Lower lobe of right lung (tissue), 2 donors: ENCODE measurements around the gene FBLIM1. TPM values are rescaled to one million over a fixed set of nuclear protein-coding genes. Genes with fewer than 3 reads are reported as not detected.
"Not testable (repeated sequence)": the region's sequence is repeated elsewhere in the genome, so short reads cannot be mapped to it uniquely, and the experiment has no call there.

Experiments used
- ATAC-seq, 2 donors: fragments of 200-7000 bp; cut with Tn5 transposase; one replicate each; pipeline ENCODE4 v1.9.1; 2020 to 2022; ENCODE audit warnings: mild to moderate bottlenecking in 2 of 2, moderate library complexity in 2 of 2
- DNase-seq: peaks from one replicate; pipeline ENCODE4 v3.0.0-alpha.2; 2020
- H3K27ac ChIP-seq: fragments of 200-600 bp; one replicate; pipeline ENCODE4 v1.8.0; 2022
- H3K27me3 ChIP-seq: fragments of 200-600 bp; one replicate; pipeline ENCODE4 v1.8.0; 2022; ENCODE audit warnings: low read depth
- H3K36me3 ChIP-seq: fragments of 200-600 bp; one replicate; pipeline ENCODE4 v1.8.0; 2022; ENCODE audit warnings: mild to moderate bottlenecking
- H3K4me1 ChIP-seq: fragments of 200-600 bp; one replicate; pipeline ENCODE4 v1.8.0; 2022
- H3K4me3 ChIP-seq: fragments of 200-600 bp; one replicate; pipeline ENCODE4 v1.8.0; 2022; ENCODE audit warnings: mild to moderate bottlenecking
- H3K9me3 ChIP-seq: fragments of 200-600 bp; one replicate; pipeline ENCODE4 v1.8.0; 2022
- intact Hi-C: fragments of 100-400 bp; cut with DNase I; formaldehyde crosslinking; loops from one replicate; pipeline ENCODE4 v1.11.0; 2022
- total RNA-seq: library from RNA; stranded (reverse); fragmentation: NEBNext Ultra II Directional; extraction: Animal tissue kit (Norgen Biotek cat#: 25700); gene quantifications from one replicate; pipeline ENCODE4 v1.2.1, GENCODE V29; 2021
- TF ChIP-seq, protein P1 (sequence below): fragments of 200-600 bp; IDR thresholded peaks from one replicate; pipeline ENCODE4 v1.8.0; 2022; ENCODE audit warnings: antibody characterized with exemption, mild to moderate bottlenecking
- donor health status: DM: no; HTN: yes; CAD: no; lungs with severe emphysema.

Gene FBLIM1
- total RNA-seq, 1 donor from 2014 or later = 20.1 TPM

DNA sequence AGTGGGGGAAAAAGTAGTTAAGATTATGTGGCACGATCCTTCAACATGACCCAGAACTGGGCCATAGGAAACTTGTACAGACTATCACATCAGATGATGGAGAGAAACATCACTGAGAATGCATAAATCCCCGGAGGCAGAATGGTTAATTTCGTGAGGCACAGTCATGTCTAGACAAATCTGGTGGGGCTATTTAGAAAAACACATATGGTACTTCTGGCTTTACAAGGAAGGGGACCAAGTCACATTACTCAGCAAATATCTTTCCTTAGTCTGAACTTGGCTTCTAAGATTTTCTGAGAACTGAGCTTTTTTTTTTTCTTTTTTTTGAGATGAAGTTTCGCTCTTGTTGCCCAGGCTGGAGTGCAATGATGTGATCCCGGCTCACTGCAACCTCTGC lies 58.1 kb downstream of the FBLIM1 start:
- intact Hi-C loops = loop anchor here (10.0 kb wide), 1 partner anchor 178 kb away; no protein-coding TSS in a partner anchor
- Histone ChIP-seq H3K4me3 (no peak overlapping the region), H3K36me3 (no peaks in the 10 kb centered on the region), H3K27me3 (no peaks in the 10 kb centered on the region), H3K27ac (no peak overlapping the region), H3K4me1 (peaks cover 8% of the 10 kb centered on the region), H3K9me3 (no peaks in the 10 kb centered on the region)
- TF ChIP-seq, protein P1, sequence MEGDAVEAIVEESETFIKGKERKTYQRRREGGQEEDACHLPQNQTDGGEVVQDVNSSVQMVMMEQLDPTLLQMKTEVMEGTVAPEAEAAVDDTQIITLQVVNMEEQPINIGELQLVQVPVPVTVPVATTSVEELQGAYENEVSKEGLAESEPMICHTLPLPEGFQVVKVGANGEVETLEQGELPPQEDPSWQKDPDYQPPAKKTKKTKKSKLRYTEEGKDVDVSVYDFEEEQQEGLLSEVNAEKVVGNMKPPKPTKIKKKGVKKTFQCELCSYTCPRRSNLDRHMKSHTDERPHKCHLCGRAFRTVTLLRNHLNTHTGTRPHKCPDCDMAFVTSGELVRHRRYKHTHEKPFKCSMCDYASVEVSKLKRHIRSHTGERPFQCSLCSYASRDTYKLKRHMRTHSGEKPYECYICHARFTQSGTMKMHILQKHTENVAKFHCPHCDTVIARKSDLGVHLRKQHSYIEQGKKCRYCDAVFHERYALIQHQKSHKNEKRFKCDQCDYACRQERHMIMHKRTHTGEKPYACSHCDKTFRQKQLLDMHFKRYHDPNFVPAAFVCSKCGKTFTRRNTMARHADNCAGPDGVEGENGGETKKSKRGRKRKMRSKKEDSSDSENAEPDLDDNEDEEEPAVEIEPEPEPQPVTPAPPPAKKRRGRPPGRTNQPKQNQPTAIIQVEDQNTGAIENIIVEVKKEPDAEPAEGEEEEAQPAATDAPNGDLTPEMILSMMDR = no peak
- DNase-seq = no peak
- ATAC-seq = no peak

GRCh38 chr1:15820478-15820877 lies 61.9 kb downstream of the FBLIM1 start:
- DNase-seq = no peak

DNA sequence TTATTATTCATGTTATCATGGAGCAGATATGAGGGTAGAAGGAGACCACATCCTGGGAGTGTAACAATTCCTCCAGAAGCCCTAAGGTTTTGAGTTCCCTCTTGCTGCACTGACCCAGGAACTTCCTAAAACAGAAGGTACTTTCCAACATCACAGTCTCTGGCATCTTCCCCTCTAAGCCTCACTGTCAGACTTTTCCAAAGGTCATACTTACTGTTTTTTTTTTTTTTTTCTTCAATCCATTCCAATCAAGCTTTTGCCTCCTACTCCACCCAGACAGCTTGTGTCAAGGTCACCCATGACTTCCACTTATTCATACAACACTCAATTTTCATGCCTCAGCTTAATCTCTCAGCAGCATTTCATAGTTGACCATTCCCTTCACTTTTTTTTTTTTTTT lies 67.2 kb downstream of the FBLIM1 start:
- Histone ChIP-seq H3K4me3 (no peak overlapping the region), H3K27me3 (no peaks in the 10 kb centered on the region), H3K27ac (no peak overlapping the region), H3K36me3 (no peaks in the 10 kb centered on the region), H3K4me1 (peaks cover 20% of the 10 kb centered on the region), H3K9me3 (no peaks in the 10 kb centered on the region)
- intact Hi-C loops = no loop called here
- ATAC-seq (peak in 1 of 2 donors; percentile 64), DNase-seq (no peak)
- TF ChIP-seq, protein P1 = no peak

More at GRCh38 chr1:15820478-15820877, 61.9 kb downstream of the FBLIM1 start:
- no peaks in the 10 kb centered on the region for H3K36me3 ChIP-seq
- no peak overlapping the region for H3K27ac ChIP-seq
- H3K4me3 ChIP-seq = no peak overlapping the region
- intact Hi-C loops = no loop called here
- no peaks in the 10 kb centered on the region for H3K27me3 ChIP-seq
- H3K4me1 ChIP-seq = peaks cover 5% of the 10 kb centered on the region
- H3K9me3 ChIP-seq = no peaks in the 10 kb centered on the region
- TF ChIP-seq, protein P1 = no peak
- ATAC-seq = no peak

DNA sequence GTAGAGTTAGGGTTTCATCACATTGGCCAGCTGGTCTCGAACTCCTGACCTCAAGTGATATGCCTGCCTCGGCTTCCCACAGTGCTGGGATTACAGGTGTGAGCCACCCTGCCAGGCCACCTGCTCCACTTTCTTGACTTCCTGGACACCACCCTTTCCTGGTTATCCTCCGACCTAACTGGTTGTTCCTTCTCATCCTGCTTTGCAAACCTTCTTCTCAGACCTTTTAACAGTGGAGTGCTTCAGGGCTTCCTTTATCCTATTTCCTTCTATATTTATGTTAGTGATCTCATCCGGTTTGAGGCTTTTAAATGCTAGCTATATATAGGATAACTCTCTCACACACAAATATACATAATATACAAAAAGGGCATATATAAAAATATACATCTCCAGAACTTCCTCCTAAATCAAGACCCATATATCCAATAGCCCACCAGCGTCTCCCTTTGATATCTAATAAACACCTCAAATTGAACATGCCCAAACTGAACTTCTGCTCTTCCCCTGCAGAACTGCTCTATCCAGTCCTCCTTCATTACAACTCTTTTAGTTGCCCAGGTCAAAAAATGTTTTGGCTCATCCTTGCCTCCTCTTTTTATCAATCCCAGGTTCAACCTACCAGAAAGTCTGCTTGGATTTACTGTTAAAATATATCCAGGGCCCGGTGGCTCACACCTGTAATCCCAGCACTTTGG lies 68.4 kb downstream of the FBLIM1 start:
- no peak for DNase-seq
- TF ChIP-seq, protein P1 = no peak
- intact Hi-C loops = no loop called here

DNA sequence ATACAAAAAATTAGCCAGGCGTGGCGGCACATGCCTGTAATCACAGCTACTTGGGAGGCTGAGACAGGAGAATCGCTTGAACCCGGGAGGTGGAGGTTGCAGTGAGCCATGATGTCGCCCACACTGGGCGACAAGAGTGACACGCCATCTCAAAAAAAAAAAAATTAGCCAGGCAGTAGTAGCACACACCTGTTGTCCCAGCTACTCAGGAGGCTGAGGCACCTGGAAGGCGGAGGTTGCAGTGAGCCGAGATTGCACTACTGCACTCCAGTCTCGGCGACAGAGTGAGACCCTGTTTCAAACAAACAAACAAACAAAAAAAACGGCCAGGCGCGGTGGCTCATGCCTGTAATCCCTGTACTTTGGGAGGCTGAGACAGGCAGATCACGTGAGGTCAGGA lies 69.0 kb downstream of the FBLIM1 start:
- H3K27me3 ChIP-seq, ATAC-seq, DNase-seq, H3K4me3 ChIP-seq, H3K27ac ChIP-seq, intact Hi-C loops, H3K36me3 ChIP-seq, H3K9me3 ChIP-seq: not testable (repeated sequence)
- peaks cover 30% of the 10 kb centered on the region for H3K4me1 ChIP-seq

More for the DNA sequence above, 68.4 kb downstream of the FBLIM1 start:
- no peaks in the 10 kb centered on the region for H3K9me3 ChIP-seq
- ATAC-seq = no peak
- no peak overlapping the region for H3K27ac ChIP-seq
- no peaks in the 10 kb centered on the region for H3K27me3 ChIP-seq
- no peak overlapping the region for H3K4me3 ChIP-seq
- no peaks in the 10 kb centered on the region for H3K36me3 ChIP-seq
- peaks cover 24% of the 10 kb centered on the region for H3K4me1 ChIP-seq

DNA sequence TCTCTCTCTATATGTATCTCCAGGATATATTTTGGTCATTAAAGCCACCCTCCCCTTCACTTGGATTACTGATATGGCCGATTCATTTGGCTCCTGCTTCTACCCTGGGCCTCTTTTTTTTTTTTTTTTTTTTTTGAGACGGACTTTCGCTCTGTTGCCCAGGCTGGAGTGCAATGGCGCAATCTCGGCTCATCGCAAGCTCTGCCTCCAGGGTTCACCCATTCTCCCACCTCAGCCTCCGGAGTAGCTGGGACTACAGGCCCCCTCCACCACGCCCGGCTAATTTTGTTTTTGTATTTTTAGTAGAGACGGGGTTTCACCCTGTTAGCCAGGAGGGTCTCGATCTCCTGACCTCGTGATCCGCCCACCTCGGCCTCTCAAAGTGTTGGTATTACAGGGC lies 70.3 kb downstream of the FBLIM1 start:
- H3K36me3 ChIP-seq, intact Hi-C loops, H3K27me3 ChIP-seq, H3K27ac ChIP-seq, DNase-seq, ATAC-seq, H3K9me3 ChIP-seq, H3K4me3 ChIP-seq: not testable (repeated sequence)
- peaks cover 37% of the 10 kb centered on the region for H3K4me1 ChIP-seq
